HT1080 (cell line): ENCODE measurements around the gene DDX31. TPM values are rescaled to one million over a fixed set of nuclear protein-coding genes. Genes with fewer than 3 reads are reported as not detected.
A peak's percentile ranks its signal among the peaks of the same experiment; 100 is the strongest.

ENCODE experiments used
- DNase-seq: peaks from one replicate; pipeline ENCODE4 v3.0.0-alpha.2; 2015; ENCODE audit warnings: low read depth
- total RNA-seq: library from RNA; depleted of rRNA; stranded (reverse); fragments of >200 nt; shearing (Covaris generic); gene quantifications from 2 replicates; pipeline ENCODE4 v1.2.3, GENCODE V29; 2014

DDX31 gene
- total RNA-seq, 1 experiment from 2014 or later: 26.1 TPM

GRCh38 chr9:132637351-132637750 is 32.4 kb downstream of the DDX31 start:
- DNase-seq: no peak

GRCh38 chr9:132634327-132634726 is 35.5 kb downstream of the DDX31 start:
- no peak for DNase-seq

GRCh38 chr9:132632413-132633129 is 37.2 kb downstream of the DDX31 start:
- DNase-seq: no peak

GRCh38 chr9:132631685-132632084 is 38.1 kb downstream of the DDX31 start:
- no peak for DNase-seq

GRCh38 chr9:132631280-132631679 is 38.5 kb downstream of the DDX31 start:
- peak; percentile 92 for DNase-seq

GRCh38 chr9:132630811-132631210 is 39.0 kb downstream of the DDX31 start:
- no peak for DNase-seq

- no peak for DNase-seq
These were observed 39.7 kb downstream of the DDX31 start for GRCh38 chr9:132630116-132630515.

- no peak for DNase-seq
These were observed 41.0 kb downstream of the DDX31 start for GRCh38 chr9:132628746-132629145.

GRCh38 chr9:132627594-132627993 is 42.2 kb downstream of the DDX31 start:
- no peak for DNase-seq

GRCh38 chr9:132627106-132627505 is 42.7 kb downstream of the DDX31 start:
- no peak for DNase-seq

- no peak for DNase-seq
These were observed 43.5 kb downstream of the DDX31 start for GRCh38 chr9:132626285-132626684.

- DNase-seq: peak; percentile 35
These were observed 47.6 kb downstream of the DDX31 start for GRCh38 chr9:132622159-132622558.

- DNase-seq: no peak
These were observed 53.1 kb downstream of the DDX31 start for GRCh38 chr9:132616725-132617124.

- no peak for DNase-seq
These were observed 54.0 kb downstream of the DDX31 start for GRCh38 chr9:132615774-132616173.

GRCh38 chr9:132614324-132614723 is 55.5 kb downstream of the DDX31 start:
- DNase-seq: no peak

- no peak for DNase-seq
These were observed 59.1 kb downstream of the DDX31 start for GRCh38 chr9:132610661-132611060.

- peak; percentile 95 for DNase-seq
These were observed 60.0 kb downstream of the DDX31 start for GRCh38 chr9:132609829-132610228.

- no peak for DNase-seq
These were observed 60.6 kb downstream of the DDX31 start for GRCh38 chr9:132609184-132609583.

GRCh38 chr9:132606066-132606465 is 63.7 kb downstream of the DDX31 start:
- no peak for DNase-seq

- no peak for DNase-seq
These were observed 64.4 kb downstream of the DDX31 start for GRCh38 chr9:132605387-132605786.

- no peak for DNase-seq
These were observed 67.6 kb downstream of the DDX31 start for GRCh38 chr9:132602207-132602606.

GRCh38 chr9:132600326-132600984 is 69.3 kb downstream of the DDX31 start:
- no peak for DNase-seq
